HEK293 (cell line): ENCODE results near the gene PET100.
A peak's percentile ranks its signal among the peaks of the same experiment; 100 is the strongest.

Experiments
- GLIS2 ChIP-seq: fragments of 450-650 bp; formaldehyde crosslinking; IDR thresholded peaks from 2 replicates; pipeline ENCODE4 v1.5.1; 2016; ENCODE audit warnings: missing biosample characterization, missing genetic modification characterization
- KLF8 ChIP-seq: fragments of 450-650 bp; formaldehyde crosslinking; IDR thresholded peaks from 2 replicates; pipeline ENCODE4 v1.5.1; 2016; ENCODE audit warnings: missing biosample characterization, missing genetic modification characterization
- PRDM1 ChIP-seq: fragments of 450-650 bp; formaldehyde crosslinking; IDR thresholded peaks from 2 replicates; pipeline ENCODE4; 2016; ENCODE audit warnings: missing biosample characterization, missing genetic modification characterization
- SCRT2 ChIP-seq: fragments of 450-650 bp; formaldehyde crosslinking; IDR thresholded peaks from 2 replicates; pipeline ENCODE4 v1.5.1; 2016; ENCODE audit warnings: missing biosample characterization, missing genetic modification characterization
- SETDB1 ChIP-seq: IDR thresholded peaks from one replicate; pipeline ENCODE4 v1.6.1; 2017; ENCODE audit warnings: mild to moderate bottlenecking, low read length, moderate library complexity, mixed read lengths; ENCODE audit not compliant: insufficient read length
- SP2 ChIP-seq: fragments of 450-650 bp; formaldehyde crosslinking; IDR thresholded peaks from 2 replicates; pipeline ENCODE4 v1.5.1; 2016; ENCODE audit warnings: missing biosample characterization, missing genetic modification characterization
- ZFP37 ChIP-seq: fragments of 450-650 bp; formaldehyde crosslinking; IDR thresholded peaks from 2 replicates; pipeline ENCODE4 v1.5.1; 2016; ENCODE audit warnings: missing biosample characterization, missing genetic modification characterization
- ZNF112 ChIP-seq: fragments of 450-650 bp; formaldehyde crosslinking; IDR thresholded peaks from 2 replicates; pipeline ENCODE4 v1.5.0; 2017; ENCODE audit warnings: missing biosample characterization, missing genetic modification characterization
- ZNF140 ChIP-seq: fragments of 450-650 bp; formaldehyde crosslinking; IDR thresholded peaks from 2 replicates; pipeline ENCODE4 v1.5.1; 2016; ENCODE audit warnings: missing biosample characterization, missing genetic modification characterization
- ZNF211 ChIP-seq: fragments of 450-650 bp; formaldehyde crosslinking; IDR thresholded peaks from 2 replicates; pipeline ENCODE4 v1.5.1; 2016; ENCODE audit warnings: low read depth, missing biosample characterization, missing genetic modification characterization
- ZNF214 ChIP-seq: fragments of 450-650 bp; formaldehyde crosslinking; IDR thresholded peaks from 2 replicates; pipeline ENCODE4 v1.5.1; 2017; ENCODE audit warnings: missing biosample characterization, mild to moderate bottlenecking, missing genetic modification characterization, borderline replicate concordance
- ZNF324 ChIP-seq: fragments of 450-650 bp; formaldehyde crosslinking; IDR thresholded peaks from 2 replicates; pipeline ENCODE4 v1.5.1; 2016; ENCODE audit warnings: missing biosample characterization, missing genetic modification characterization
- ZNF350 ChIP-seq: fragments of 450-650 bp; formaldehyde crosslinking; IDR thresholded peaks from 2 replicates; pipeline ENCODE4 v1.5.0; 2017; ENCODE audit warnings: missing biosample characterization, mild to moderate bottlenecking, missing genetic modification characterization
- ZNF530 ChIP-seq: fragments of 450-650 bp; formaldehyde crosslinking; IDR thresholded peaks from 2 replicates; pipeline ENCODE4 v1.5.1; 2016; ENCODE audit warnings: low read depth, missing biosample characterization, missing genetic modification characterization
- ZNF571 ChIP-seq: fragments of 450-650 bp; formaldehyde crosslinking; IDR thresholded peaks from 2 replicates; pipeline ENCODE4 v1.5.0; 2017; ENCODE audit warnings: missing biosample characterization, missing genetic modification characterization
- ZNF600 ChIP-seq: fragments of 450-650 bp; formaldehyde crosslinking; IDR thresholded peaks from 2 replicates; pipeline ENCODE4 v1.5.1; 2016; ENCODE audit warnings: missing biosample characterization, missing genetic modification characterization
- ZNF621 ChIP-seq: fragments of 450-650 bp; formaldehyde crosslinking; IDR thresholded peaks from 2 replicates; pipeline ENCODE4 v1.5.1; 2017; ENCODE audit warnings: missing biosample characterization, missing genetic modification characterization
- ZNF623 ChIP-seq: fragments of 450-650 bp; formaldehyde crosslinking; IDR thresholded peaks from 2 replicates; pipeline ENCODE4 v1.5.1; 2016; ENCODE audit warnings: missing biosample characterization, missing genetic modification characterization
- ZNF624 ChIP-seq: fragments of 450-650 bp; formaldehyde crosslinking; IDR thresholded peaks from 2 replicates; pipeline ENCODE4 v1.5.1; 2017; ENCODE audit warnings: missing biosample characterization, missing genetic modification characterization
- ZNF626 ChIP-seq: fragments of 450-650 bp; sonication (Bioruptor Pico); formaldehyde crosslinking; IDR thresholded peaks from 2 replicates; pipeline ENCODE4 v1.5.1; 2018; ENCODE audit warnings: missing biosample characterization, missing genetic modification characterization, inconsistent platforms
- ZNF701 ChIP-seq: fragments of 450-650 bp; formaldehyde crosslinking; IDR thresholded peaks from 2 replicates; pipeline ENCODE4 v1.5.1; 2016; ENCODE audit warnings: missing biosample characterization, missing genetic modification characterization
- ZNF768 ChIP-seq: fragments of 450-650 bp; formaldehyde crosslinking; IDR thresholded peaks from 2 replicates; pipeline ENCODE4 v1.5.1; 2018; ENCODE audit warnings: missing biosample characterization, mild to moderate bottlenecking, missing genetic modification characterization
- ZNF776 ChIP-seq: fragments of 450-650 bp; formaldehyde crosslinking; IDR thresholded peaks from 2 replicates; pipeline ENCODE4 v1.5.0; 2017; ENCODE audit warnings: missing biosample characterization, missing genetic modification characterization, borderline replicate concordance
- ZSCAN30 ChIP-seq: fragments of 450-650 bp; IDR thresholded peaks from 2 replicates; pipeline ENCODE4 v1.5.1; 2018; ENCODE audit warnings: missing biosample characterization, mild to moderate bottlenecking, missing genetic modification characterization, moderate library complexity
- TF ChIP-seq, protein P1 (sequence below): fragments of 450-650 bp; formaldehyde crosslinking; IDR thresholded peaks from 2 replicates; pipeline ENCODE4 v1.5.1; 2016; ENCODE audit warnings: missing biosample characterization, missing genetic modification characterization
- TF ChIP-seq, protein P2 (sequence below): fragments of 450-650 bp; formaldehyde crosslinking; IDR thresholded peaks from 2 replicates; pipeline ENCODE4 v1.5.1; 2017; ENCODE audit warnings: missing biosample characterization, missing genetic modification characterization
- TF ChIP-seq, protein P3 (sequence below): fragments of 450-650 bp; formaldehyde crosslinking; IDR thresholded peaks from 2 replicates; pipeline ENCODE4 v1.5.1; 2016; ENCODE audit warnings: missing biosample characterization, missing genetic modification characterization
- TF ChIP-seq, protein P4 (sequence below): fragments of 450-650 bp; formaldehyde crosslinking; IDR thresholded peaks from 2 replicates; pipeline ENCODE4 v1.5.1; 2016; ENCODE audit warnings: missing biosample characterization, missing genetic modification characterization, low read depth
- TF ChIP-seq, protein P5 (sequence below): fragments of 450-650 bp; formaldehyde crosslinking; IDR thresholded peaks from 2 replicates; pipeline ENCODE4 v1.5.1; 2016; ENCODE audit warnings: missing biosample characterization, missing genetic modification characterization
- TF ChIP-seq, protein P6 (sequence below): fragments of 450-650 bp; formaldehyde crosslinking; IDR thresholded peaks from 2 replicates; pipeline ENCODE4 v1.5.1; 2016; ENCODE audit warnings: missing biosample characterization, missing genetic modification characterization
- TF ChIP-seq, protein P7 (sequence below): fragments of 450-650 bp; formaldehyde crosslinking; IDR thresholded peaks from 2 replicates; pipeline ENCODE4 v1.5.1; 2016; ENCODE audit warnings: missing biosample characterization, missing genetic modification characterization

PET100 gene

DNA sequence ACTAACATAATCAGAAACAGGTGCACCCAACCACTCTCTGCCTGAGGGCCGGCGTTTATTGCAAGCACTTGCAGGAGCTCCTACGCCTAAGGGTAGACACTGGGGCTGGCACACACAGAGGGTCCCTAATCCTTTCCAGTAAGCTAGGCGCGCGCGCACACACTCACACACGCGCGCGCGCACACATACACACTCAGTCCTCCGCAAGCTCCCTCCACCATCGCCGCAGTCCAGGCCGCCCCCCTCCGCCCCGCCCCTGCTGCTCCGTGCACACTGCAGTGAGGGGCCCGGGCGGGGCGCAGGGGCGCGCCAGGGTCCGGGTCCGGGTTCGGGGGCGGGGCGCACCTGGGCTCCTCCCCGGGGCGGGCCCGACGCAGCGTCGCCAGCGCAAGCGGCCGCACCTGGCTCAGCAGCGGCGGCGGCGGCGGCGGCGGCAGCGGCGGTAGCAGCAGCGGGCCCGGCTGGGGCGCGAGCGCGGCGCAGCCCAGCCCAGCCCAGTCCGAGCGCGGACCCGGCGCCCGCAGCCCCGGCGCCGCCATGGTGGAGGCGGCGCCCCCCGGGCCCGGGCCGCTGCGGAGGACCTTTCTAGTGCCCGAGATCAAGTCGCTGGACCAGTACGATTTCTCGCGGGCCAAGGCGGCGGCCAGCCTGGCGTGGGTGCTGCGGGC is 34.0 kb upstream of the PET100 start, which contains the start of gene CAMSAP3 (continued):
- TF ChIP-seq, protein P1, sequence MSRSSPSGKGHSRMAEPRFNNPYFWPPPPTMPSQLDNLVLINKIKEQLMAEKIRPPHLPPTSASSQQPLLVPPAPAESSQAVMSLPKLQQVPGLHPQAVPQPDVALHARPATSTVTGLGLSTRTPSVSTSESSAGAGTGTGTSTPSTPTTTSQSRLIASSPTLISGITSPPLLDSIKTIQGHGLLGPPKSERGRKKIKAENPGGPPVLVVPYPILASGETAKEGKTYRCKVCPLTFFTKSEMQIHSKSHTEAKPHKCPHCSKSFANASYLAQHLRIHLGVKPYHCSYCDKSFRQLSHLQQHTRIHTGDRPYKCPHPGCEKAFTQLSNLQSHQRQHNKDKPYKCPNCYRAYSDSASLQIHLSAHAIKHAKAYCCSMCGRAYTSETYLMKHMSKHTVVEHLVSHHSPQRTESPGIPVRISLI (tag by site-specific recombination), result no peak
- TF ChIP-seq ZNF530 (tag by site-specific recombination) (no peak), ZNF600 (tag by site-specific recombination) (no peak), ZNF350 (tag by site-specific recombination) (no peak), PRDM1 (tag by site-specific recombination) (no peak), ZNF112 (no peak), ZNF768 (tag by site-specific recombination) (no peak), SP2 (peak; percentile 56), KLF8 (peak; percentile 70; the same call in 1 of the 2 replicates), ZNF701 (tag by site-specific recombination) (no peak), ZNF621 (tag by site-specific recombination) (no peak), ZNF324 (tag by site-specific recombination) (no peak), ZNF624 (tag by site-specific recombination) (no peak), SCRT2 (no peak), ZNF776 (tag by site-specific recombination) (no peak), ZNF140 (tag by site-specific recombination) (no peak), GLIS2 (tag by site-specific recombination) (peak; percentile 8; the same call in 1 of the 2 replicates), ZNF626 (tag by site-specific recombination) (no peak), ZNF211 (tag by site-specific recombination) (no peak), ZNF214 (no peak), SETDB1 (no peak), ZNF623 (no peak), ZFP37 (no peak), ZNF571 (tag by site-specific recombination) (no peak), ZSCAN30 (tag by site-specific recombination) (no peak)
- TF ChIP-seq, protein P2, sequence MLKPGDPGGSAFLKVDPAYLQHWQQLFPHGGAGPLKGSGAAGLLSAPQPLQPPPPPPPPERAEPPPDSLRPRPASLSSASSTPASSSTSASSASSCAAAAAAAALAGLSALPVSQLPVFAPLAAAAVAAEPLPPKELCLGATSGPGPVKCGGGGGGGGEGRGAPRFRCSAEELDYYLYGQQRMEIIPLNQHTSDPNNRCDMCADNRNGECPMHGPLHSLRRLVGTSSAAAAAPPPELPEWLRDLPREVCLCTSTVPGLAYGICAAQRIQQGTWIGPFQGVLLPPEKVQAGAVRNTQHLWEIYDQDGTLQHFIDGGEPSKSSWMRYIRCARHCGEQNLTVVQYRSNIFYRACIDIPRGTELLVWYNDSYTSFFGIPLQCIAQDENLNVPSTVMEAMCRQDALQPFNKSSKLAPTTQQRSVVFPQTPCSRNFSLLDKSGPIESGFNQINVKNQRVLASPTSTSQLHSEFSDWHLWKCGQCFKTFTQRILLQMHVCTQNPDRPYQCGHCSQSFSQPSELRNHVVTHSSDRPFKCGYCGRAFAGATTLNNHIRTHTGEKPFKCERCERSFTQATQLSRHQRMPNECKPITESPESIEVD (tag by site-specific recombination), result no peak
- TF ChIP-seq, protein P3, sequence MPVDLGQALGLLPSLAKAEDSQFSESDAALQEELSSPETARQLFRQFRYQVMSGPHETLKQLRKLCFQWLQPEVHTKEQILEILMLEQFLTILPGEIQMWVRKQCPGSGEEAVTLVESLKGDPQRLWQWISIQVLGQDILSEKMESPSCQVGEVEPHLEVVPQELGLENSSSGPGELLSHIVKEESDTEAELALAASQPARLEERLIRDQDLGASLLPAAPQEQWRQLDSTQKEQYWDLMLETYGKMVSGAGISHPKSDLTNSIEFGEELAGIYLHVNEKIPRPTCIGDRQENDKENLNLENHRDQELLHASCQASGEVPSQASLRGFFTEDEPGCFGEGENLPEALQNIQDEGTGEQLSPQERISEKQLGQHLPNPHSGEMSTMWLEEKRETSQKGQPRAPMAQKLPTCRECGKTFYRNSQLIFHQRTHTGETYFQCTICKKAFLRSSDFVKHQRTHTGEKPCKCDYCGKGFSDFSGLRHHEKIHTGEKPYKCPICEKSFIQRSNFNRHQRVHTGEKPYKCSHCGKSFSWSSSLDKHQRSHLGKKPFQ, result no peak
- TF ChIP-seq, protein P4, sequence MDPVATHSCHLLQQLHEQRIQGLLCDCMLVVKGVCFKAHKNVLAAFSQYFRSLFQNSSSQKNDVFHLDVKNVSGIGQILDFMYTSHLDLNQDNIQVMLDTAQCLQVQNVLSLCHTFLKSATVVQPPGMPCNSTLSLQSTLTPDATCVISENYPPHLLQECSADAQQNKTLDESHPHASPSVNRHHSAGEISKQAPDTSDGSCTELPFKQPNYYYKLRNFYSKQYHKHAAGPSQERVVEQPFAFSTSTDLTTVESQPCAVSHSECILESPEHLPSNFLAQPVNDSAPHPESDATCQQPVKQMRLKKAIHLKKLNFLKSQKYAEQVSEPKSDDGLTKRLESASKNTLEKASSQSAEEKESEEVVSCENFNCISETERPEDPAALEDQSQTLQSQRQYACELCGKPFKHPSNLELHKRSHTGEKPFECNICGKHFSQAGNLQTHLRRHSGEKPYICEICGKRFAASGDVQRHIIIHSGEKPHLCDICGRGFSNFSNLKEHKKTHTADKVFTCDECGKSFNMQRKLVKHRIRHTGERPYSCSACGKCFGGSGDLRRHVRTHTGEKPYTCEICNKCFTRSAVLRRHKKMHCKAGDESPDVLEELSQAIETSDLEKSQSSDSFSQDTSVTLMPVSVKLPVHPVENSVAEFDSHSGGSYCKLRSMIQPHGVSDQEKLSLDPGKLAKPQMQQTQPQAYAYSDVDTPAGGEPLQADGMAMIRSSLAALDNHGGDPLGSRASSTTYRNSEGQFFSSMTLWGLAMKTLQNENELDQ (tag by site-specific recombination), result no peak
- TF ChIP-seq, protein P5, sequence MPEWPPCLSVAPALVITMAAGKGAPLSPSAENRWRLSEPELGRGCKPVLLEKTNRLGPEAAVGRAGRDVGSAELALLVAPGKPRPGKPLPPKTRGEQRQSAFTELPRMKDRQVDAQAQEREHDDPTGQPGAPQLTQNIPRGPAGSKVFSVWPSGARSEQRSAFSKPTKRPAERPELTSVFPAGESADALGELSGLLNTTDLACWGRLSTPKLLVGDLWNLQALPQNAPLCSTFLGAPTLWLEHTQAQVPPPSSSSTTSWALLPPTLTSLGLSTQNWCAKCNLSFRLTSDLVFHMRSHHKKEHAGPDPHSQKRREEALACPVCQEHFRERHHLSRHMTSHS (tag by site-specific recombination), result no peak
- TF ChIP-seq, protein P6, sequence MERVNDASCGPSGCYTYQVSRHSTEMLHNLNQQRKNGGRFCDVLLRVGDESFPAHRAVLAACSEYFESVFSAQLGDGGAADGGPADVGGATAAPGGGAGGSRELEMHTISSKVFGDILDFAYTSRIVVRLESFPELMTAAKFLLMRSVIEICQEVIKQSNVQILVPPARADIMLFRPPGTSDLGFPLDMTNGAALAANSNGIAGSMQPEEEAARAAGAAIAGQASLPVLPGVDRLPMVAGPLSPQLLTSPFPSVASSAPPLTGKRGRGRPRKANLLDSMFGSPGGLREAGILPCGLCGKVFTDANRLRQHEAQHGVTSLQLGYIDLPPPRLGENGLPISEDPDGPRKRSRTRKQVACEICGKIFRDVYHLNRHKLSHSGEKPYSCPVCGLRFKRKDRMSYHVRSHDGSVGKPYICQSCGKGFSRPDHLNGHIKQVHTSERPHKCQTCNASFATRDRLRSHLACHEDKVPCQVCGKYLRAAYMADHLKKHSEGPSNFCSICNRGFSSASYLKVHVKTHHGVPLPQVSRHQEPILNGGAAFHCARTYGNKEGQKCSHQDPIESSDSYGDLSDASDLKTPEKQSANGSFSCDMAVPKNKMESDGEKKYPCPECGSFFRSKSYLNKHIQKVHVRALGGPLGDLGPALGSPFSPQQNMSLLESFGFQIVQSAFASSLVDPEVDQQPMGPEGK (tag by site-specific recombination), result peak; percentile 89
- TF ChIP-seq, protein P7, sequence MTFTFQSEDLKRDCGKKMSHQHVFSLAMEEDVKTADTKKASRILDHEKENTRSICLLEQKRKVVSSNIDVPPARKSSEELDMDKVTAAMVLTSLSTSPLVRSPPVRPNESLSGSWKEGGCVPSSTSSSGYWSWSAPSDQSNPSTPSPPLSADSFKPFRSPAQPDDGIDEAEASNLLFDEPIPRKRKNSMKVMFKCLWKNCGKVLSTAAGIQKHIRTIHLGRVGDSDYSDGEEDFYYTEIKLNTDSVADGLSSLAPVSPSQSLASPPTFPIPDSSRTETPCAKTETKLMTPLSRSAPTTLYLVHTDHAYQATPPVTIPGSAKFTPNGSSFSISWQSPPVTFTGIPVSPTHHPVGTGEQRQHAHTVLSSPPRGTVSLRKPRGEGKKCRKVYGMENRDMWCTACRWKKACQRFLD, result no peak
